ENCODE data around the gene UBE3D.
"Not testable (repeated sequence)": the region's sequence is repeated elsewhere in the genome, so short reads cannot be mapped to it uniquely, and the experiment has no call there.

Gene UBE3D

DNA sequence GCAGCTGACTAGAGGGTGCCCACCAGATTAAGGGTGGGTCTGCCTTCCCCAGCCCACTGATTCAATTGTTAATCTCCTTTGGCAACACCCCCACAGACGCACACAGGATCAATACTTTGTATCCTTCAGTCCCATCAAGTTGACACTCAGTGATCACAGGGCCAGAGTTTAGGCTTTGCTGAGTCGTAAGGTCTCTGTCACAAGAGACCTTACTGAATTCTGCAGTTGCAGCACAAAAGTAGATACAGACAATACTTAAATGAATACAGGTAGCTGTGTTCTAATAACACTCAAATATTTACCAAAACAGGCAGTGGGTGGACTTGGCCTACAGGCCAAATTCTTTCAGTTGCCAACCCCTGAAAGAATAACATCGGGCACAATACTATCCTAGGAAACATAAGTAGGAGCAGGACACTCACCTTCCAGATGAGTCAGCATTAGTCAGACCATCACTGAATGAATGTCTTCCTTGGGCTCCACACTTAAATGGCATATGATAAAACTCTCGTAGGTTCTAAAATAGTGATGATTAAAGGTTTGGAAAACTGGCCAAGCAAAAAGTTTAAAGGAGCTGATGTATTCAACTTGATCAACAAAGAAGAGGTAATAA lies 190.0 kb downstream of the UBE3D start:
- DNase-seq (ENCODE audit: low read depth in 4 of 4, low spot score in 1 of 4) = no peak

- DNase-seq (ENCODE audit: low read depth in 4 of 4, low spot score in 1 of 4) = no peak
Measured at GRCh38 chr6:82874867-82875266, 190.8 kb downstream of the UBE3D start.

- no peak for DNase-seq (ENCODE audit: low read depth in 4 of 4, low spot score in 1 of 4)
Measured at GRCh38 chr6:82872185-82872584, 193.5 kb downstream of the UBE3D start.

GRCh38 chr6:82870582-82871172 lies 195.0 kb downstream of the UBE3D start:
- no peak for DNase-seq (ENCODE audit: low read depth in 4 of 4, low spot score in 1 of 4)

DNA sequence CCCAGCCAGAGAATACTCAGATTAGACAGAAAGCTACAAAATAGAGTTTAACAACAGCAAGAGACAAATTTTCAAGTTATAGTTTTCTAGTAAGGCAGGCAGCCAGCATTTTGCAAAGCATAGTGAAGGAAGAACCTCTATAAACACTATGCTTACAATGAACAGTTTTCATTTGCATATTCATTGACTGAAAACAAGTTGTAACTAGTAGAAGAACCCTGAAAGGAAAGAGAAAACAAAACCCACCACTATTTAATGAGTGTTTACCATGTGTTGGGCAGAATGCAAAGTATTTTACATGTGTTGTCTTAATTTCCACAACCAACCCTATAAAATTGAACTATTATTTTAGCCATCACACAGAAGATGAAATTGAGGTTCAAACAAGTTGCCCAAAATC lies 196.1 kb downstream of the UBE3D start:
- DNase-seq (ENCODE audit: low read depth in 4 of 4, low spot score in 1 of 4) = no peak

DNA sequence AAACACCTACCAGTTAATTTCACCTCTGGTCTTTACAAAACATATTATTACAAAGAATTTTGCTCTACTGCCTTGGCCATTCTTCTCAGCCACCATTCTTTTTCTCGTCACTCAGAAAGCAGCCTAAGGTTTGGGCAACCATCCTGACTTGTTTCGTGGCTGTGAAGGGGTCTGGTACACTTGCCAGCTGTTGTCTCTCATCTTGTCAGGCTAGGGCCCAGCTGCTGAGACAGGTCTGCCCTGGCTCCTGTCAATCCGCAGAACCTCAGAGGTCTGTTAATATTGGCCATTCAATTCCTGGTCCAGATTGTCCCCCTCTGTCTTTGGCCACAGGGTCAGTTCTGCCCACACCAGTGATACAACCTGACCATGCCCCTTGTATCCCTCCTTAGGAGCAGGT lies 197.7 kb downstream of the UBE3D start:
- no peak for DNase-seq (ENCODE audit: low read depth in 4 of 4, low spot score in 1 of 4)

DNA sequence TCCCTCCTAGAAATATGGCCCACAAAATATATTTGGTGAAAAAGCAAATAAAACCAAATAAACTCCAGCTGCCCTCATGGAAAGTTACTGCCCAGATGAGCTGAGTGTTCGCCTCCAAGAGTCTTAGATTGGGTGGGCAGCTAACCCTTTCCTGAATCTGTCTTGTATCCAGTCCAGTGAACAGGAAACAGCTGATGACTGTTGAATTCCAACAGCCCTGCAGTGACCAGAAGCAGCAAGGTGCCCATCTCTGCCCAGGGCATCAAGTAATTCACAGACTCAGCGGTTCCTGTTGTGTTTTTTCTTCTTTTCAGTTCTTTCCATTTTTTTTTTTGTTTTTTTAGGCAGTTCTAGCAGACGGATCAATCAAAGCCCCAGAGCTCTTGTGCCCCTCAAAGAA lies 199.2 kb downstream of the UBE3D start:
- no peak for DNase-seq (ENCODE audit: low read depth in 4 of 4, low spot score in 1 of 4)

- DNase-seq (ENCODE audit: low read depth in 4 of 4, low spot score in 1 of 4) = no peak
Measured at GRCh38 chr6:82865461-82865860, 200.2 kb downstream of the UBE3D start.

- DNase-seq (ENCODE audit: low read depth in 4 of 4, low spot score in 1 of 4) = no peak
Measured at GRCh38 chr6:82863781-82864180, 201.9 kb downstream of the UBE3D start.

DNA sequence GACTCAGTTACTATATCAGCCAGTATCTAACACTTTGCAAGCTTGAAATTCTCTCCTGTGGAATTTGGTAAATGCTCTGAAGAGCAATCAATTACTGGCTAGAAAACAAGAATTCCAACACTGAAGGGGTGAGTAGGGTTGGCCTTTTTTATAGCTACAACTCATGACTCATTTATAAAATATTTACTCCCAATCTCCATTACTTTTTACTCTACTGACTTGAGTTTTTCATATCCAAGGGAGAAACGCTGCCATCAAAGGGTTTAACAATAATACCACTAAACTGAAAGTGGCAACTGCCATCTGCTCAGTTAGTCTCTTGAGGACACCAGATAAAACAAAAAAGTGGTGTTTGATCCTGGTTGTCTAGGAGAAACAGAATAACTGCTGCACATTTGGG lies 203.1 kb downstream of the UBE3D start:
- DNase-seq (ENCODE audit: low read depth in 4 of 4, low spot score in 1 of 4) = no peak

- DNase-seq (ENCODE audit: low read depth in 4 of 4, low spot score in 1 of 4) = no peak
Measured at GRCh38 chr6:82861121-82861520, 204.5 kb downstream of the UBE3D start.

- DNase-seq (ENCODE audit: low read depth in 4 of 4, low spot score in 1 of 4) = not testable (repeated sequence)
Measured at GRCh38 chr6:82856077-82856476, 209.6 kb downstream of the UBE3D start.

DNA sequence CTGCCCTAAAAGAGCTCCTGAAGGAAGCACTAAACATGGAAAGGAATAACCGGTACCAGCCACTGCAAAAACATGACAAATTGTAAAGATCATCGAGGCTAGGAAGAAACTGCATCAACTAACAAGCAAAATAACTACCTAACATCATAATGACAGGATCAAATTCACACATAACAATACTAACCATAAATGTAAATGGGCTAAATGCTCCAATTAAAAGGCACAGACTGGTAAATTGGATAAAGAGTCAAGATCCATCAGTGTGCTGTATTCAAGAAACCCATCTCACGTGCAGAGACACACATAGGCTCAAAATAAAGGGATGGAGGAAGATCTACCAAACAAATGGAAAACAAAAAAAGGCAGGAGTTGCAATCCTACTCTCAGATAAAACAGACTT lies 212.7 kb downstream of the UBE3D start:
- DNase-seq (ENCODE audit: low read depth in 4 of 4, low spot score in 1 of 4) = not testable (repeated sequence)

- DNase-seq (ENCODE audit: low read depth in 4 of 4, low spot score in 1 of 4) = no peak
Measured at GRCh38 chr6:82843291-82843885, 222.3 kb downstream of the UBE3D start.

DNA sequence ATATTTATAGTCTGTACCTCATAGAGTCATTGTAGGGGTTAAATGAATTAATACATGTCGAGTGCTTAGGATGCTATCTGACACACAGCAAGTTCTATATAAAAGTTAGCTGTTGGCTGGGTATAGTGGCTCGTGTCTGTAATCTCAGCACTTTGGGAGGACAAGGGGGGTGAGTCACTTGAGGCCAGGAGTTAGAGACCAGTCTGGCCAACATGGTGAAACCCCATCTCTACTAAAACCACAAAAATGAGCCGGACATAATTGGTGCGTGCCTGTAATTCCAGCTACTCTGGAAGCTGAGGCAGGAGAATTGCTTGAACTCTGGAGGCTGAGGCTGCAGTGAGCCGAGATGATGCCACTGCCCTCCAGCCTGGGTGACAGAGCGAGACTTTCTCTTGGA lies 222.9 kb downstream of the UBE3D start:
- no peak for DNase-seq (ENCODE audit: low read depth in 4 of 4, low spot score in 1 of 4)
